Nephron progenitor cell (in vitro differentiated cells): ENCODE data around the gene BMP2K.
A peak's percentile ranks its signal among the peaks of the same experiment; 100 is the strongest.

Source experiments
- DNase-seq: peaks from one replicate; pipeline ENCODE4 v3.0.0; 2021
- H3K27ac Mint-ChIP-seq: 2 replicates; pipeline ENCODE4 v1.8.0; 2021; ENCODE audit warnings: mild to moderate bottlenecking, moderate library complexity, mixed read lengths
- H3K27me3 Mint-ChIP-seq: 2 replicates; pipeline ENCODE4 v1.8.0; 2021; ENCODE audit warnings: mild to moderate bottlenecking, low read depth, mixed read lengths; ENCODE audit not compliant: poor library complexity
- H3K36me3 Mint-ChIP-seq: 2 replicates; pipeline ENCODE4 v1.8.0; 2021; ENCODE audit warnings: low read depth, mixed read lengths
- H3K4me1 Mint-ChIP-seq: 2 replicates; pipeline ENCODE4 v1.8.0; 2021; ENCODE audit warnings: mixed read lengths
- H3K4me3 Mint-ChIP-seq: 2 replicates; pipeline ENCODE4 v1.8.0; 2021; ENCODE audit warnings: mild to moderate bottlenecking, moderate library complexity, mixed read lengths
- H3K9me3 Mint-ChIP-seq: 2 replicates; pipeline ENCODE4 v1.8.0; 2021; ENCODE audit warnings: mild to moderate bottlenecking, moderate library complexity, mixed read lengths
- TF ChIP-seq, protein P1 (sequence below): fragments of 200-600 bp; sonication (generic); IDR thresholded peaks from 2 replicates; pipeline ENCODE4 v1.5.0; 2021; ENCODE audit warnings: antibody characterized with exemption

Gene BMP2K

DNA sequence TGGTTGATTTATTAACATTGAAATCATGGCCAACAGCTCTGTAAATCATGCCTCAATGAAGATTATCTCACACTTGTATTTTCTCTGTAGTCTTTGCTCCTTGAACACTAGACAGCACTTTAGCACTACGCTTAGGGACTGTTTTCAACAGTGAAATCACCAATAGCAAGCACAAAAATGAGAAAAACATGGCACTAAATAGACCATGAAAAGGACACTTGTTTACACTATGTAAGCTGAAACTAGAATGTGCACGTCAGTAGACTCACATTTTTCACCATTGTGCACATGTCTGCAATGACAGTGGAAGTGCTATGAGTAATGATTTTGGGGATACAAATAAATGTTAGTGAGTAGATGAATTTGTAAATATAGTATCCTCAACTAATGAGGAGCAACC is 3.1 kb downstream of the BMP2K start:
- H3K27me3 Mint-ChIP-seq, result peaks cover 3% of the 10 kb centered on the region
- DNase-seq, result no peak
- TF ChIP-seq, protein P1, sequence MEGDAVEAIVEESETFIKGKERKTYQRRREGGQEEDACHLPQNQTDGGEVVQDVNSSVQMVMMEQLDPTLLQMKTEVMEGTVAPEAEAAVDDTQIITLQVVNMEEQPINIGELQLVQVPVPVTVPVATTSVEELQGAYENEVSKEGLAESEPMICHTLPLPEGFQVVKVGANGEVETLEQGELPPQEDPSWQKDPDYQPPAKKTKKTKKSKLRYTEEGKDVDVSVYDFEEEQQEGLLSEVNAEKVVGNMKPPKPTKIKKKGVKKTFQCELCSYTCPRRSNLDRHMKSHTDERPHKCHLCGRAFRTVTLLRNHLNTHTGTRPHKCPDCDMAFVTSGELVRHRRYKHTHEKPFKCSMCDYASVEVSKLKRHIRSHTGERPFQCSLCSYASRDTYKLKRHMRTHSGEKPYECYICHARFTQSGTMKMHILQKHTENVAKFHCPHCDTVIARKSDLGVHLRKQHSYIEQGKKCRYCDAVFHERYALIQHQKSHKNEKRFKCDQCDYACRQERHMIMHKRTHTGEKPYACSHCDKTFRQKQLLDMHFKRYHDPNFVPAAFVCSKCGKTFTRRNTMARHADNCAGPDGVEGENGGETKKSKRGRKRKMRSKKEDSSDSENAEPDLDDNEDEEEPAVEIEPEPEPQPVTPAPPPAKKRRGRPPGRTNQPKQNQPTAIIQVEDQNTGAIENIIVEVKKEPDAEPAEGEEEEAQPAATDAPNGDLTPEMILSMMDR, result no peak
- peaks cover 16% of the 10 kb centered on the region for H3K4me1 Mint-ChIP-seq
- no peaks in the 10 kb centered on the region for H3K9me3 Mint-ChIP-seq
- H3K36me3 Mint-ChIP-seq, result no peaks in the 10 kb centered on the region
- H3K27ac Mint-ChIP-seq, result no peak overlapping the region
- H3K4me3 Mint-ChIP-seq, result no peak overlapping the region

DNA sequence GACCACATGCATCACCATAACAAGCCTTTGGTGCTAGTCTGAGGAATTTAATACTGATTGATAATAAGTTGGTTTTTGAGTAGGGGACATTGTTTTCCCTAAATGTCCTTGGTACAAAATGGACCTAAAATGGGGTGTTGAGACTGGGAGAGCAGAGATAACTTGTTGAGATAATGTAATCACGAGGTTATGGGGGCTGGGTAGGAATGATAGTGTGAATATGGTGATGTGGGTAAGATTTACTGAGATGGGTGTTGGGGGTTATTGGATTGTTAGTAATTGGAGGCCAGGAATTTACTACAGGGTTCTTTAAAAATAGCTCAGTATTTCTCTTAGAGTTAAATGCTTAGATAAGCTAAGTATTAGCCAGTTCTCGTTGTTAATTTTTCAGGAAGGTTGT is 3.9 kb downstream of the BMP2K start:
- TF ChIP-seq, protein P1, result no peak
- Mint-ChIP-seq H3K36me3 (peaks cover 4% of the 10 kb centered on the region), H3K27ac (no peak overlapping the region), H3K9me3 (no peaks in the 10 kb centered on the region), H3K27me3 (peaks cover 3% of the 10 kb centered on the region), H3K4me3 (no peak overlapping the region), H3K4me1 (peaks cover 7% of the 10 kb centered on the region)
- no peak for DNase-seq

DNA sequence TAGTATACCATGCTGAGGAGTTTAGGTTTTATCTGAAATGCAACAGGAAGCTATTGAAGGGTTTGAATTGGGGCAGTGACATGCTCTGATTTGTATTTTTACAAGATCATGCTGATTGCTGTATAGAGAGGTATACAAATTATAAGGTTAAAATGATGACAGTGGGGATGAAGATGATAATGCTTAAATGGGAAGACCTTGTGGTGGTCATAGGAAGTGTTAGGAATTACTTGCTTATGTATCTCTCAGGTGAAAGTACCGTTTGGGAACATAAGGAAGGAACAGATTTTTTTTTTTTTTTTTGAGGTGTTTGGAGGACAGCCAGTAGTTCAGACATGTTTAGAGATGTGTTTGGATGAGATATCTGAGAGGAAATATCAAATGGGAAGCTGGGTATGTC is 5.0 kb downstream of the BMP2K start:
- no peaks in the 10 kb centered on the region for H3K9me3 Mint-ChIP-seq
- H3K4me3 Mint-ChIP-seq, result no peak overlapping the region
- TF ChIP-seq, protein P1, result no peak
- DNase-seq, result no peak
- H3K27ac Mint-ChIP-seq, result no peak overlapping the region
- H3K36me3 Mint-ChIP-seq, result peaks cover 10% of the 10 kb centered on the region
- H3K27me3 Mint-ChIP-seq, result no peaks in the 10 kb centered on the region
- peaks cover 4% of the 10 kb centered on the region for H3K4me1 Mint-ChIP-seq

DNA sequence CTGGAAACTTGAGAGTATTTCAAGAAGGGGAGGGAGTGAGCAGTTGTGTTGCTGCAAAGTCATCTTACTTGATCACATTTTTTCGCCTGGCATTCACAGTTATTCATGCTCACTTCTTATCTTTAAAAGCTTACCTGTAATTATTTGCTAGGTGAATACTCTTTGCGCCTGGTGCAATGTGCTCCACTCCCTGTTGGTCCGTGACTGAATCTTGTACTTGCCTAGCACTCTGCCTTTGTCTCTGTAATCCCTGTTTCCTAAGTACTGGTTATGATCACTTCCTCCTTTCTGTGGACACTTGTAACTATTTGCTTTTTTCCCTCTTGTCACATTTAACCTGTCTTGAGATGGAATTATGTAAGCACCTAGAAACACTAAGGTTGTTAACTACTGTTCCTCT is 5.8 kb downstream of the BMP2K start:
- DNase-seq, result no peak
- TF ChIP-seq, protein P1, result no peak
- no peak overlapping the region for H3K4me3 Mint-ChIP-seq
- H3K4me1 Mint-ChIP-seq, result peaks cover 4% of the 10 kb centered on the region
- no peaks in the 10 kb centered on the region for H3K27me3 Mint-ChIP-seq
- no peaks in the 10 kb centered on the region for H3K9me3 Mint-ChIP-seq
- H3K27ac Mint-ChIP-seq, result no peak overlapping the region
- peaks cover 17% of the 10 kb centered on the region for H3K36me3 Mint-ChIP-seq

DNA sequence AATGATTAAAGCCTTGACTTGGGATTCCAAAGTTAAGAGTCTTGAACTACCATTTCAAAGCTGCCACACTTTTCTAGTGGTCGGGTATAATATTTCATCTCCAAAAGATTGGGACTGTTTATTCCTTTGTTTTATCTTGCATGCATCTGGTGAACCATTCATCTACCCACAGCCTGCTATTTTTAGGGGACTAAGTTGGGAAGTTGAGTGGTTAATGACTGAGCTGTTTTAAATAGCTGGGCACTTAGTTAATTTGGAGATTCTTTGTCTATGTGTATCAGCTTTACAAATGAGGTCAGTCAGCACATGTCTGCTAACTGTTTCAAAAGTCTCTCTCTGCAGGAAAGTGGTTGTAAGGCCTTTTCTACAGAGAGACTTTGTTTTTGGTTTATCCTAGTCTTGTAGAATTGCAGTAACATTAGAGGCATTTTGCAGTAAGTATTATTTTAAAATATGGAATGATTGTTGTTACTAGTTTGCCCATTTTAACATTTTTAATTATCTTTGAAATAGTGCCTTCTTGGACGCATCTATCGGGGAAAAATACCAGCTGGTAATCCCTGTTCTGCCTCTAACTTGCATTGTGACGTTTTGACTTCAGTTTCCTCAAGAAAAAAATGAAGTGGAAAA is 8.2 kb downstream of the BMP2K start:
- Mint-ChIP-seq H3K36me3 (peaks cover 21% of the 10 kb centered on the region), H3K4me3 (no peak overlapping the region), H3K27ac (peak overlapping the region; percentile 40), H3K4me1 (peaks cover 14% of the 10 kb centered on the region), H3K27me3 (no peaks in the 10 kb centered on the region), H3K9me3 (no peaks in the 10 kb centered on the region)
- TF ChIP-seq, protein P1, result no peak
- no peak for DNase-seq

DNA sequence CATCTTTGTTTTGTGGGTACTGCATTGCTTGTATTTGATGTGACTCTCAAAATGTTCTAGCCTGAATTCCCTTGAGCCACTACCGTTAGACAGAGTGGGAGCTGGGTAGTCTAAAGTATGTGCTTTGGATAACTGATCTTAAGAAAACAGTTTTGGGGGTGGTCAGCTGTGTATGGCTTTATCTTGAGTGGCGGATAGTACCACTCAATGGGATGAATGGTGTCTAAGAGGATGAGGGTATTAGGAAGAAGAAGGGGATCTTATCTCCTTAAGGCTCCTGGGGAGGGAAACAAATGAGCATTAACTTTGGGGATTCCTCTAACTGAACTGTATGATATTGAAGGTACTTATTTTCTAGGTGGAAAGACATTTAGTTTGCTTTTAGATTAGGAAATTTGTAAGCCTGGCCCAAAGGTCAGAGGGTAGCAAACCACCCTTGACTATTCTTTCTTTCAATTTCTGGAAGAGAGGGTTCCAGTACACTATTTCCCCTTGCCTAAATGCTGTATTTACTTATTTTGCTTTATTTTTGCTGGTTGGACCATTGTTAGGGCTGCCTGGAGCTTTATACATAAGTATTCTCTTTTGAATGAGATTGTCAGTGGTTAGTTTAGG is 11.3 kb downstream of the BMP2K start:
- DNase-seq, result no peak
- Mint-ChIP-seq H3K27ac (peak overlapping the region; percentile 41), H3K4me3 (no peak overlapping the region), H3K9me3 (no peaks in the 10 kb centered on the region), H3K27me3 (no peaks in the 10 kb centered on the region), H3K4me1 (peaks cover 14% of the 10 kb centered on the region), H3K36me3 (peaks cover 32% of the 10 kb centered on the region)
- TF ChIP-seq, protein P1, result no peak
